Activated CD8-positive, alpha-beta T cell treated with anti-CD3 and anti-CD28 coated beads for 36 hours (primary cell): ENCODE measurements around the gene KCNA4. TPM values are rescaled to one million over a fixed set of nuclear protein-coding genes. Genes with fewer than 3 reads are reported as not detected.

Source experiments
- ATAC-seq: fragments of 200-7000 bp; cut with Tn5 transposase; one replicate; pipeline ENCODE4 v1.10.0; 2021; ENCODE audit warnings: mild to moderate bottlenecking, moderate library complexity
- CTCF ChIA-PET: fragments of 350-600 bp; sonication (Branson Sonifier 250); formaldehyde crosslinking; loops from one replicate; lab custom pipeline; 2021; ENCODE audit warnings: antibody characterized with exemption; lab: Charles Lee
- POLR2A ChIA-PET: fragments of 350-600 bp; sonication (Branson Sonifier 250); formaldehyde crosslinking; loops from one replicate; lab custom pipeline; 2021; ENCODE audit warnings: antibody characterized with exemption; lab: Charles Lee
- DNase-seq: peaks from one replicate; pipeline ENCODE4 v3.0.0-alpha.2; 2020
- H3K27ac Mint-ChIP-seq: one replicate; pipeline ENCODE4 v1.8.0; 2021; ENCODE audit warnings: mild to moderate bottlenecking, mixed read lengths
- H3K27me3 Mint-ChIP-seq: one replicate; pipeline ENCODE4 v1.8.0; 2021; ENCODE audit warnings: mixed read lengths
- H3K36me3 Mint-ChIP-seq: one replicate; pipeline ENCODE4 v1.8.0; 2021; ENCODE audit warnings: low read depth, mixed read lengths
- H3K4me1 Mint-ChIP-seq: one replicate; pipeline ENCODE4 v1.8.0; 2021; ENCODE audit warnings: low read depth, mixed read lengths
- H3K4me3 Mint-ChIP-seq: one replicate; pipeline ENCODE4 v1.8.0; 2021; ENCODE audit warnings: mild to moderate bottlenecking, moderate library complexity, mixed read lengths
- H3K9me3 Mint-ChIP-seq: one replicate; pipeline ENCODE4 v1.8.0; 2021; ENCODE audit warnings: mixed read lengths
- CTCF ChIP-seq: fragments of 200-600 bp; IDR thresholded peaks from one replicate; pipeline ENCODE4 v1.8.0; 2022; ENCODE audit warnings: antibody characterized with exemption, mild to moderate bottlenecking
- intact Hi-C: fragments of 100-400 bp; cut with micrococcal nuclease; formaldehyde crosslinking; loops from one replicate; pipeline ENCODE4 v1.10.0; 2022
- total RNA-seq, 2 experiments: library from RNA; stranded (reverse); gene quantifications; one replicate each; pipeline ENCODE4 v1.2.3, GENCODE V29; 2021

Gene KCNA4
- total RNA-seq, 2 experiments from 2014 or later, result not detected

- TF ChIP-seq CTCF, result no peak
- Mint-ChIP-seq H3K4me3 (no peak overlapping the region), H3K27ac (no peak overlapping the region), H3K4me1 (no peaks in the 10 kb centered on the region), H3K9me3 (no peaks in the 10 kb centered on the region), H3K36me3 (no peaks in the 10 kb centered on the region), H3K27me3 (peaks cover 19% of the 10 kb centered on the region)
- ATAC-seq, result no peak
- DNase-seq, result no peak
- ChIA-PET CTCF (interaction anchor here (1.1 kb wide), 1 partner anchor 10 kb away, joined by 3 read pairs; no protein-coding TSS in a partner anchor), POLR2A (no interaction called here)
- intact Hi-C loops, result no loop called here
Observed at GRCh38 chr11:30023074-30023473, 6.2 kb upstream of the KCNA4 start.

DNA sequence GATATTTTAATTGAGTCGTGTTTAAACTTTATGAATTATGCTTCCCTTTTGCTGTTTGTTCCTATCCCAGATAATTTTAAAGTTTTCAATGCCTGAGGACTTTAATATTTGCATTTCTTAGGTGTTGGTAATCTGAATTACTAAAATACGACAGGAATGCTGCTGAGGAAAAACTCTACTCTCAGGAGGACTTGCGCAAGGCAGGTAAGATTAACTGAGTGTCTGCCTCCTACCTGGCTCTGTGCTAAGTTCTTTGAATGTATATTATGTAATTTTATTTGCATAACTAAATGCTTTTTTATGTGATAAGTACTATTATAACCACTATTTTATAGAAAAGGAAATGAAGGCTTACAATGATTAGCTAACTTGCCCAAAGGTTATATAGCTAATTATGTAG is 2.7 kb upstream of the KCNA4 start:
- no peaks in the 10 kb centered on the region for H3K36me3 Mint-ChIP-seq
- H3K4me1 Mint-ChIP-seq, result no peaks in the 10 kb centered on the region
- no peak for DNase-seq
- H3K27ac Mint-ChIP-seq, result no peak overlapping the region
- TF ChIP-seq CTCF, result no peak
- no peaks in the 10 kb centered on the region for H3K9me3 Mint-ChIP-seq
- ATAC-seq, result no peak
- H3K27me3 Mint-ChIP-seq, result peaks cover 22% of the 10 kb centered on the region
- intact Hi-C loops, result no loop called here
- ChIA-PET POLR2A (no interaction called here), CTCF (interaction anchor here (0.6 kb wide), 1 partner anchor 758 kb away, joined by 3 read pairs; no protein-coding TSS in a partner anchor)
- no peak overlapping the region for H3K4me3 Mint-ChIP-seq

- no peaks in the 10 kb centered on the region for H3K36me3 Mint-ChIP-seq
- no peak overlapping the region for H3K4me3 Mint-ChIP-seq
- H3K27ac Mint-ChIP-seq, result no peak overlapping the region
- no peak for TF ChIP-seq CTCF
- peaks cover 22% of the 10 kb centered on the region for H3K27me3 Mint-ChIP-seq
- no peaks in the 10 kb centered on the region for H3K4me1 Mint-ChIP-seq
- POLR2A ChIA-PET, result no interaction called here
- intact Hi-C loops, result no loop called here
- ATAC-seq (no peak), DNase-seq (no peak)
- CTCF ChIA-PET, result no interaction called here
- no peaks in the 10 kb centered on the region for H3K9me3 Mint-ChIP-seq
Observed at GRCh38 chr11:30018495-30018894, 1.7 kb upstream of the KCNA4 start.

DNA sequence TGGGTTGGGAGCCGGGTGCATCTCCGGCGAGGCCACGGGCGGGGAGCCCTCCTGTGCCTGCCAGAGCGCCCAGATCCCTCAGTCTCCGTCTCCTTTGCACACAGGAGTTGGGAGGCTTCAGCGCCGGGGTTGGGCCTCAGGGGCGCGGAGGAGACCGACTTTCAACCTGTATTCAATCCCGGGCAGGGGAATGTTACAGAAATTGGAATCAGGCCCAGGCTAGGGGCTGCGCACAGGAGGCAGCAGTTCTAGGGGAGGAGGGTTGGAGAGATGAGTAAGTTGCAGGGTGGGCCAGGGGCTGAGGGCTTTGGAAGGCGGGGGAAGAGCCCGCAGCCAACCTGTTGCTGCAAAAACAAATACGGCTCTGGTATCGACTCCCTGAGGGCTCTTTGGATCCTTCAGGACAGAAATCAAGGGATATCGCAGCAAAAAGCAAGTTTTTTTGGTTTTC is 640 bp upstream of the KCNA4 start:
- Mint-ChIP-seq H3K9me3 (no peaks in the 10 kb centered on the region), H3K36me3 (no peaks in the 10 kb centered on the region), H3K4me3 (no peak overlapping the region), H3K4me1 (no peaks in the 10 kb centered on the region), H3K27ac (no peak overlapping the region), H3K27me3 (peaks cover 22% of the 10 kb centered on the region)
- no peak for TF ChIP-seq CTCF
- DNase-seq, result no peak
- POLR2A ChIA-PET, result no interaction called here
- CTCF ChIA-PET, result no interaction called here
- ATAC-seq, result no peak
- intact Hi-C loops, result no loop called here

DNA sequence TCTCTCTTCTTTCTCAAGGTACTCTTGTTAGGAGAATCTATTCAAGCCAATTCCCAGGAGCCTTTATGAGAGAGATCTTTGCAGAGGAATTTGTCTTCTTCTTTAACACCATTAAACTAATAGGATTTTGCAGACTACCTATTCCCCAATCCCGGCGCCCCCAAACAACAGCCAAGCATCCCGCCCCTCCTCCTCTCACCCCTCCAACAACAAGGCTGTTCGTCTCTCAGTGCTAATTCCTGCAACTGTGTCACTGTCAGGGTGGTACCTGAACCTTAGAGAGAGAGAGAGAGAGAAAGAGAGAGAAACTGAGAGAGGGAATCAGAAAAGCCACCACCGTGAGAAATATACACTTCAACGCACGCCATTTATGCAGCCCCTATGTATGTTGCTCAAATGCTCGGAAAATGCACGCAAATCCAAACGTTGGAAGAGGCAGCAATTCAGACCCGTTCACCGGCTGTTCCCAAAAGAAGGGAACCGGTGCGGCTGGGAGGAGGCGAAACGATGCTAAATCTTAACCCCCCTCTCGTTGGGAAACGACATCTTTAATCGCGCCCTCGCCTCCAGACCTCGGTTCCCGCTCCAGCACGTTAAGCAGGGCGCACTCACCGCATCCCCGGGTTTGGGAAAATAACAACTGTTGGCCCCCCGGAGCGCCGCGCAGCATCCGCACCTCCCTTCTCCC is 961 bp downstream of the KCNA4 start:
- Mint-ChIP-seq H3K27ac (no peak overlapping the region), H3K4me3 (no peak overlapping the region), H3K9me3 (no peaks in the 10 kb centered on the region), H3K27me3 (peaks cover 21% of the 10 kb centered on the region), H3K36me3 (no peaks in the 10 kb centered on the region), H3K4me1 (no peaks in the 10 kb centered on the region)
- DNase-seq (no peak), ATAC-seq (no peak)
- ChIA-PET CTCF (no interaction called here), POLR2A (no interaction called here)
- intact Hi-C loops, result no loop called here
- TF ChIP-seq CTCF, result no peak
